ENCODE measurements around the gene REXO4.

REXO4 gene

GRCh38 chr9:133448487-133448972 lies 30.7 kb upstream of the REXO4 start:
- DNase-seq = no peak

DNA sequence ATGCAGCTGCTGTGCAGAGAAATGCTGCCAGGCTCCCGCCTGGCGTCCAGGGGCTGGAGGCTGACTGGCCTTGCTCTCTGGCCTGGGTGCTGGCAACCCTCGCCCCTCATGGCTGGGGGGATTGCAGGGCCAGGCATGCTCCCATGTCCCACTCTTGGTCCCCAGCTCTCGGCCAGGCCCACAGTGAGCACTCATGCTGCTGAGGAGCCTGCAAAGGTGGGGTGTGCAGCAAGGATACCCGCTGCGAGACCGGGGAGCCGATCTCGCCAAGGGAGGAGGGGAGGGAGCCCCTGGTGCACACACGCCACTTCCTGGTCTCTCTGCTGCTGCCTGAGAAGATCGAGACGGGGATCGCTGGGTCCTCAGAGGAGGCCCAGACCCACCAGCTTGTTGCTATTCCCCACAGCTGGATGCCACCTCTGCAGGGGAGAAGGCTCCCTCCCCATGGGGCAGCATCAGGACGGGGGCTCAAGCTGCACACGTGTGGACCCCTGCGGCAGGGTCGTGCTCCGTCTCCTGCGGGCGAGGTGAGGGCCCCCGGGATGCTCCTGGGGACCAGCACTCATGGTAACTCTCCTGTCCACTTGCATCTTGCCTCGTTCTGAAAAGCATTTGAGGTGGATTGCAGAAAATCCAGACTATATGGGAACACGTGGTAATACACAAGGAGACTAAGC lies 27.6 kb upstream of the REXO4 start:
- DNase-seq = no peak

DNA sequence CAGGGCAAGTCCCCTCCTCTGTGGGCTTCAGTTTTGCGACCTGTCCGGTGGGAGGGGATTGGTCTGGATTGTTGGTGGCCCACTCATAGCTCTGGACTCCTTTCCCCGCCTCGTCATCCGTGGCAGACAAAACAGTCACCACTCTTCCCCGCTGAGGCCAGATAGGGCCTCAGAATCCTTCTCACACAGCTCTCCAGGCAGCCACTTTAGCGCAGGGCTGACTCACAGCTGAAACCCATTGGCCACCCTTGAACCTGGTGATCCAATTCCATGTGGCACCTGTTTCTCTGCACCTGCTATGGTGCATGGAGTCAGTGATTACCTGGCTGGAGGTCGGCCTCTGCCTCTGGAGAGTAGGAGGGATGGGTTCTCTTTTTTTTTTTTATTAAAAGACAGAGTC lies 26.2 kb upstream of the REXO4 start:
- no peak for DNase-seq

- no peak for DNase-seq
Observed at GRCh38 chr9:133443248-133443647, 25.4 kb upstream of the REXO4 start.

DNA sequence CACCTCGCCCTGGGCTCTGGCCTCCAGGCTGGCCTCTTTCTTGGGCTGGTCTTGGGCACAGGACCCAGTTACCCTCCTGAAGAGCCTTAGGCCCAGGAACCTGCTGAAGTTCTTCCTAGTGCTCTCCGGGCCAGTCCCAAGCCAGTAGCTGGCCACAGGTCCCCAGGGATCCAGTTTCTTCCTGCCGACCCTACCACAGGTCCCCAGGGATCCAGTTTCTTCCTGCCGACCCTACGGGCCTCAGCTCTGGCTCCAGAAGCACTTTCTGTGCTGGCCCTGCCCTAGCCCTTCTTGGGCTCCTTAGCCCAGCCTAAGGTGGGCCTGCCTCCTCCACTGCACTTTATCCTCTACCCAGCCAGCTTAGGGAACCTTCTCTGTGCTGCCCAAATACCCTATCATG lies 23.8 kb upstream of the REXO4 start:
- DNase-seq = no peak

DNA sequence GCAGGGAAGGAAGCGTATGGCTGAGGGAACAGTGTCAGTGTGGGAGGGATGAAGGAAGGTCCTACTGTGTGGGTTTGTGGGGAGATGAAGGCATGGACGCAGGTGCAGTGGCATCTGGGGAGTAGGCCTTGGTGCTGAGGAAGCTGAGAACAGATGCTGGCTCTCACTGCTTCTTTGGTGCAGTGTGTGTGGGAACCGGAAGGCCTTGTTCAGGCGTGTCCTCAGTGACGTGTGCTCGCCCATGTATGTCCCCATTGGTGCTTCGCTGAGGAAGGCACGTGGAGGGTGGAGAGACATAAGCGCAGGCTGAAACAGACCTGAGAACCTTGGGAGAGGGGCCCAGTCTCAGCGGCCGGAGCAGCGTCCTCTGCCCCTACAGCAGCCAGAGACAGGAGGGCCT lies 23.1 kb upstream of the REXO4 start:
- no peak for DNase-seq

DNA sequence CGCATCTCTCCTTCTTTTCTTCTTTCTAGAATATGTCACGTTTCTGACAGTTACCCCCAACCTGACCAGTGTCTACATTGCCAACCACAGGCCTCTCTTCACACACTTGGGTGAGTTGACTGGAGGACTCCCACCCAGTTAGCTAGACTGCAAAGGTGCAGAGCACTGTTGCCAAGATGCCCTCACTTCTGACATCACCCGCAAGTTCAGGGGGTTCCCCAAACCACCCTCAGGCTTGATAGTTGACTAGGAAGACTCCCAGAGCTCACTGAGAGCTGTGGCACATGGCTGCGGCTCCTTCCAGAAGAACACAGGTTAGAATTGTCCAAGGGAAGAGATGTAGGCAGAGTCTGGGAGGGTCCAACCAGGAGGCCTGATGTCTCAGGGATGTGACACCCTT lies 21.5 kb upstream of the REXO4 start:
- DNase-seq = no peak

DNA sequence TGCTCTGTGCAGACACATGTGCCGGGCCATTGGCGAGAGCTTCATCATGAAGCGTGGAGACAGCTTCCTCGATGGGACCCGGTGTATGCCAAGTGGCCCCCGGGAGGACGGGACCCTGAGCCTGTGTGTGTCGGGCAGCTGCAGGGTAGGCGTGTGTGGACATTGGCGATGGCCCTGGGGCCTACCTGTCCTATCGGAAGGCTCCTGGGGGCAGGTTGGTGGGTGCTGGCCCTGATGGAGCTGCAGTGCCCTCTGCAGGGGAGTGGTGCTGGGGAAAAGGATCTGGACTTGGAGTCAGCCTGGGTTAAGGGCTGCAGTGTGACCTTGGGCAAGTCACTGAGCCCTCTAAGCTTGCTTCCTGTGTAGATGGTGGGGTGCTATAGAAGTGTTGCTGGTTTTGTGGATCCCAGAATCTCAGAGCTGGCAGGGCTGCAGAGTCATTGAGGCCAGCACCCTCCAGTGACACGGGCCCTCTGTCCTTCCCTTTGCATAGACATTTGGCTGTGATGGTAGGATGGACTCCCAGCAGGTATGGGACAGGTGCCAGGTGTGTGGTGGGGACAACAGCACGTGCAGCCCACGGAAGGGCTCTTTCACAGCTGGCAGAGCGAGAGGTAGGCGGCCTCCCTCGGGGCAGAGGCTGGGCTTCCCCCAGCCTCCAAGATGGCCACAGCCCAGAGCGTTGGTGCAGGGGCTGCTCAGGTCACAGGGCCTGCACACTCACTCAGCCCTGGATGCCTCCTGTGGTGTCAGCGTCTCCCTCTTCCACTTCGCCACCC lies 20.1 kb upstream of the REXO4 start:
- no peak for DNase-seq

DNA sequence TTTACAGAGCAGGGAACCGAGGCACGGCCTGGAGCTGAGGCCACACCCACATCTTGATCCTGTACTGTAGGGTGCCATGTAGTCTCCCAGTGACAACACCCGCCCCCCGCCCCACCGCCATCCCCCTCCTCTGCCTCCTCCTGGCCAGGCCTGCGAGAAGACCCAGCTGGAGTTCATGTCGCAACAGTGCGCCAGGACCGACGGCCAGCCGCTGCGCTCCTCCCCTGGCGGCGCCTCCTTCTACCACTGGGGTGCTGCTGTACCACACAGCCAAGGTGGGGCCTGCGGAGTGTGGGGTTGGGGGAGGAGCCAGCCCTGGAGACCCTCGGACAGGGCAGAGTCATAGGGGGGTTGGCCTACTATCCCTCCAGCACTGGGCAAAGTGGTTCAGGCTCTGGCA lies 18.9 kb upstream of the REXO4 start:
- no peak for DNase-seq

DNA sequence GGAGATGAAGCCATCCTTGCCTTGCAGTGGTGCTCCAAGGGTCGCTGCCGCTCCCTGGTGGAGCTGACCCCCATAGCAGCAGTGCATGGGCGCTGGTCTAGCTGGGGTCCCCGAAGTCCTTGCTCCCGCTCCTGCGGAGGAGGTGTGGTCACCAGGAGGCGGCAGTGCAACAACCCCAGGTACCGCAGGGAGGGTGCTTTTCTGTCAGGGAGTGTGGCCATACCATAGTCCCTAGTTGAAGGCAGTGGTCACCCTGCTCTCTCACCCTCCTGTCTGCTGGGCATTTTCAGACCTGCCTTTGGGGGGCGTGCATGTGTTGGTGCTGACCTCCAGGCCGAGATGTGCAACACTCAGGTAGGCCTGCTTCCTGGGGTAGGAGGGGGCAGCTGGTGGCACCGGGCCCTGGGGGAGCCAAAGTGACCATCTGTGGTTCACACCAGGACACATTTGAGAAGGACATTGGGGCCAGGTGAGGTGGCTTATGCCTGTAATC lies 15.6 kb upstream of the REXO4 start:
- DNase-seq = no peak

GRCh38 chr9:133430244-133430643 lies 12.4 kb upstream of the REXO4 start:
- no peak for DNase-seq

- no peak for DNase-seq
Observed at GRCh38 chr9:133429641-133430161, 11.9 kb upstream of the REXO4 start.

GRCh38 chr9:133429214-133429613 lies 11.4 kb upstream of the REXO4 start:
- DNase-seq = no peak

GRCh38 chr9:133428617-133429101 lies 10.8 kb upstream of the REXO4 start:
- no peak for DNase-seq

DNA sequence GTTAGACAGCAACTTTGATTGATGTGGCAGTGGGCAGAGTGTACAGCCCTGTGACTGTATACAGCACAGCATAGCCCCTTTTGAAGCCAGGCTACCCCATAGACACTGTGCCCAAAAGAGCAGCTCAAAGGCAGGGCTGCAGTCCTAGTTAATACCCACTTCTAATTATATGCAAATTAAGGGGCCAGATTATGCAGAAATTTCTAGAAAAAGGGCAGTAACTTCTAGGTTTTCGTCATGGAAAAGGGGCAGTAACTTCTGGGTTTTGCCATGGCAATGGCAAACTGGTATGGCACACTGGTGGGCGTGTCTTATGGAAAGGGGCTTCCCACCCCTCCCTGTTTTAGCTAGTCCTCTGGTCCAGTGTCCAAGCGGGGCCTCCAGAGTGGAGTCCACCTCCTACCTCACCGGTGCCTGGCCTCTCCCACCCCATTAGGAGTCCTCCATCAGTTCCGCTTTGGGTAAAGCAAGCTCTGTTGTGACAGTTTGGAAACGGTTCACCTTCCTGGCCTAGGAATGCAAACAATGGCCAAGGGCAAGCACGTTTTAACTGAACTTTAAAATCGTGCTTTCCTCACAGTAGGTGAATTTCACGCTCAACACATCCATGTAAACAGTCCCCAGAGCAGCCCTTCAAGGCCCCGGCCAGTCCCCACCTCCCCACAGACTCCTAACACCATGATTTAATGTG lies 10.0 kb upstream of the REXO4 start:
- no peak for DNase-seq

DNA sequence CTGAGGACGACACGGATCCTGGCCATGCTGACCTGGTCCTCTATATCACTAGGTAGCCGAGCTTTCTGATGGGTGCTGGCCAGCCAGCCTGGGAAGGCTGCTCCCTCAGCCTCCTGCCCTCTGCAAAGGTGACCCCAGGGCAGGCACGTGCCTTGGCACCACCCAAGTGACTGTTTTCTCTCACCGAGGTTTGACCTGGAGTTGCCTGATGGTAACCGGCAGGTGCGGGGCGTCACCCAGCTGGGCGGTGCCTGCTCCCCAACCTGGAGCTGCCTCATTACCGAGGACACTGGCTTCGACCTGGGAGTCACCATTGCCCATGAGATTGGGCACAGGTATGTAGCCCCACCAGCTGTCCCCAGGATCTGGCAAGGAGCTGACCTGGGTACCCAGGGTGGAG lies 8.2 kb upstream of the REXO4 start:
- DNase-seq = no peak

GRCh38 chr9:133425049-133425632 lies 7.3 kb upstream of the REXO4 start:
- no peak for DNase-seq

DNA sequence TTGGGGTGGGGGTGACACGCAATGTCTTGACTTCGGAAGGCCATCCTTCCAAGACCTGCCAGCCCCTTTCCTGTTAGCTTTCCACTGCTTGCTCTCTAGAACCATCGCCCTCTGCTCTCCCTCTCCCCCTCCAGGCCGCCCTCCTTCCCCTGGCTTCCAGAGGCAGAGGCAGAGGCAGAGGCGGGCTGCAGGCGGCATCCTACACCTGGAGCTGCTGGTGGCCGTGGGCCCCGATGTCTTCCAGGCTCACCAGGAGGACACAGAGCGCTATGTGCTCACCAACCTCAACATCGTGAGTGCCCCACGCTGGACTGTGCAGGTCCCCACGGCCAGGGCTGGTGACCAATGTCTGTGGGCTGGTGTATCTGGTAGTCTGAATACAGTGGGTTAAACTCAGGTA lies 6.4 kb upstream of the REXO4 start:
- DNase-seq = no peak

DNA sequence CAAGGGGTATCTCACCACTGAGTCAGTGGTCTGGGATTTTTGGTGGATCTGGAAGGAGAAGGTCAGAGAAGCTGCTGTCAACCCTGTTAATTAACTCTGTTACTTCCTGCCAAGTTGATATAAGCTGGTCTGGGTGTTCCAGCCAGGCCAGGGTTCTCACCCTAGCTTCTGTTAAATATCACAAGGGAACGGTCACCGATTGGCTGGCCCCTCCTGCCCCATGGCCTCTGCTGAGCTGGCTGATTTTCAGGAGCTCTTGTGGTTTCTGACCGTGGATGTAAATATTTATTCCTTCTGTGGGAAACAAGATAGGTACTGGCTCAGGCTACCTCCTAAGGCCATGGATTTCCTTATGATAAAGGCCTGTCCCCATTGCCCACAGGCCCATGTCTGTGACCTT lies 5.4 kb upstream of the REXO4 start:
- no peak for DNase-seq

DNA sequence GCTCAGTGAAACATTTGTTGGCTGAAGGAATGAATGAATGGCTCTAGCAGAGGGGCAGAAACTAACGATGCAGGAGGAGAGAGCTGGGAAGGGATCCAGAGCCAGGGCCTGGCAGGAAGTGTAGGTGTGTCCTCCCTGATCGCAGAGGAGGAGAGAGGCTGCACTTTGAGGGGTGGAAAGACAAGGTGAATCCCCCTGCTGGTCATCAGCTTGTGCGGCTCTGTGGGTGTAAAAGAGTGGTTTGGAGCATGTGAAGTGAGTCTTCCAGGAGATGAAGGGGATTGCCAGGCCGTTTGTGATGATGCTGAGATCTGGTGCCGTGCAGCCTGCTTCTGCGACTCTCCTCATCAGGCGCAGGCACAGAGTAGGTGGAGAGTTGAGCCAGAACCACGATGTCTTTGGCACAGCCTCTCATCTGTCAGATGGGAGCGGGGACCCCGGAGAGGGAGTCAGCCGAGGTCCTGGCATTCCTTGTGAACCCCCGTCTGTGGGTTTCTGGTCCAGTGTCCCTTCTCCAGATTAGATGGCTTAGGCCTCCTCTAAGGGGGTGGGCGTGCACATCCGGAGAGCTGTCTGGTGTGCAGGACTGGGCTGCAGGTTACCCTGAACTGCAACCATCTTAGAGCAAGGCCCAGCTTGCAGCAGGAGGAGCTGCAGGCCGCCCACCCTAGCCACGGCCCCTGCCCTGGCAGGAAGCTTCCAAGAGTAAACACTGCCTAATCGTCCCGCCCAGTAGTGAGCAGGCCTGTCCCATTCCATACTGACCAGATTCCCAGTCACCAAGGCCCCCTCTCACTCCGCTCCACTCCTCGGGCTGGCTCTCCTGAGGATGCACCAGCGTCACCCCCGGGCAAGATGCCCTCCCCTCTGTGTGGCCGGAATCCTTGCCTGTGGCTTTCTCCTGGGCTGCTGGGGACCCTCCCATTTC lies 4.1 kb upstream of the REXO4 start, which contains the start of gene ADAMTS13:
ADAMTS13 (plus strand) TSS at position 753 of the 928 bp plus-strand sequence; CDS start at position 830, 77 bp downstream.
- peak; percentile 69 for DNase-seq

DNA sequence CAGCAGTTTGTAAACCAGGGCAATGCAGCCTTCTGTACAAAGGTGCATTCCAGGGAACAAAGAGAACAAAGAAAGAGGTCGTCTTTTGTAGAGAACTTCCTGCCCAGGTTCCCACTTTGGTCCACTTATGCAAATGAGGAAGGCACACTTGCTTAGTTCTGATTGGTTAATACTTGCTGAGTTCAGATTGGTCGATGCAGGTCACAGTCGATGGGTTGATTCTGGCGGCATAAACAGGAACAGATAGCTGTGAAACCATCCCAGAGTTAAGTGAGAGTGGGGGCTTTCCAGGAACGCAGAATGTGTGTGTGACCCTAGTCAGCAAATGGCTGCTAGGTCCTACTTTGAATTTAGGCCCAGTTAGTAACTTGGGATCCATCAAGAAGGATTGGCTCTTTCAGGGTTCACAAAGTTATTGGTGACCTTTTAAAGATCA lies 2.6 kb upstream of the REXO4 start:
- no peak for DNase-seq

DNA sequence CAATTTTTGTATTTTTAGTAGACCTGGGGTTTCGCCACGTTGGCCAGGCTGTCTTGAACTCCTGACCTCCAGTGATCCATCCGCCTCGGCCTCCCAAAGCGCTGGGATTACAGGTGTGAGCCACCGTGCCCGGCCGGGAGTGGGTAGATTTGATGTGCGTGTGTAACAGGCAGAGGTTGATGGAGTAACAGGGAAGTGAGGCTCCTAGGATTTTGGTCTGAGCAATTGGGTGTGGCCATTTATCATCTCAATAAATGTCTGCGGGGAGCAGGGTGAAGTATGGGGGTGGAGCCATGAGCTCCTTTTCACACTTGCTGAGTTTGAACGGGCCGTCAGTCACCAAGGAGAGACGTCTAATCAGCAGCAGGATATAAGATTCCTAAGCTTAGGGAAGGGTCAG lies 1.2 kb upstream of the REXO4 start:
- DNase-seq = no peak

Measured in activated CD8-positive, alpha-beta memory T cell treated with anti-CD3 and anti-CD28 coated beads for 24 hours (primary cell).